Stimulated activated CD8-positive, alpha-beta memory T cell treated with anti-CD3 and anti-CD28 coated beads, Interleukin-15, amount 100 ng/mL, for 4 hours (primary cell): ENCODE measurements around the gene TRMT44.

Experiments
- DNase-seq, 2 donors: peaks; one replicate each; pipeline ENCODE4 v3.0.0-alpha.2; 2020; ENCODE audit warnings: low read depth in 2 of 2

TRMT44 gene

GRCh38 chr4:8435656-8436121 is 4.9 kb upstream of the TRMT44 start:
- DNase-seq = no peak

GRCh38 chr4:8437281-8437680 is 3.3 kb upstream of the TRMT44 start:
- no peak for DNase-seq

- DNase-seq = no peak
These were observed 1.8 kb upstream of the TRMT44 start for GRCh38 chr4:8438743-8439142.

- no peak for DNase-seq
These were observed 1.4 kb upstream of the TRMT44 start for GRCh38 chr4:8439168-8439567.

- no peak for DNase-seq
These were observed 574 bp upstream of the TRMT44 start for GRCh38 chr4:8439914-8440491.

- no peak for DNase-seq
These were observed 1.0 kb downstream of the TRMT44 start for GRCh38 chr4:8441499-8442091.

- no peak for DNase-seq
These were observed 2.2 kb downstream of the TRMT44 start for GRCh38 chr4:8442596-8443358.

- DNase-seq = no peak
These were observed 3.2 kb downstream of the TRMT44 start for GRCh38 chr4:8443801-8444200.

- DNase-seq = no peak
These were observed 5.5 kb downstream of the TRMT44 start for GRCh38 chr4:8446122-8446521.

GRCh38 chr4:8451440-8452182 is 11.0 kb downstream of the TRMT44 start:
- DNase-seq = no peak

GRCh38 chr4:8453957-8454356 is 13.4 kb downstream of the TRMT44 start:
- no peak for DNase-seq

- no peak for DNase-seq
These were observed 17.2 kb downstream of the TRMT44 start for GRCh38 chr4:8457646-8458252.

GRCh38 chr4:8459867-8460445 is 19.4 kb downstream of the TRMT44 start:
- no peak for DNase-seq

- DNase-seq = no peak
These were observed 20.5 kb downstream of the TRMT44 start for GRCh38 chr4:8461086-8461485.

GRCh38 chr4:8461616-8462015 is 21.0 kb downstream of the TRMT44 start:
- DNase-seq = no peak

- no peak for DNase-seq
These were observed 23.2 kb downstream of the TRMT44 start for GRCh38 chr4:8463811-8464210.

- no peak for DNase-seq
These were observed 23.8 kb downstream of the TRMT44 start for GRCh38 chr4:8464381-8464780.

GRCh38 chr4:8465615-8466611 is 25.3 kb downstream of the TRMT44 start:
- DNase-seq = no peak

GRCh38 chr4:8467016-8467415 is 26.4 kb downstream of the TRMT44 start:
- no peak for DNase-seq
